ENCODE results near the gene ESYT2.

ESYT2 gene

GRCh38 chr7:158765020-158765419, 64.3 kb downstream of the ESYT2 start:
- no peak for DNase-seq (ENCODE audit: low read depth, low spot score)
- H3K9me3 ChIP-seq (ENCODE audit: insufficient read depth, low read length), result no peaks in the 10 kb centered on the region
- no peaks in the 10 kb centered on the region for H3K27me3 ChIP-seq (ENCODE audit: insufficient read depth, insufficient read length)
- H3K4me1 ChIP-seq (ENCODE audit: insufficient read depth, insufficient read length), result no peaks in the 10 kb centered on the region
- no peak overlapping the region for H3K4me3 ChIP-seq (ENCODE audit: insufficient read length, low read depth)
- TF ChIP-seq SUZ12 (IDR thresholded peaks at IDR 0.05; ENCODE audit: extremely low read depth, insufficient read depth, insufficient read length) (no peak), YY1 (IDR thresholded peaks at IDR 0.05; ENCODE audit: insufficient read depth, insufficient read length) (no peak), ZNF274 (IDR thresholded peaks at IDR 0.05; ENCODE audit: low read depth, low read length) (no peak)
- H3K9ac ChIP-seq (ENCODE audit: insufficient read length, low read depth), result no peak overlapping the region
- peaks cover 50% of the 10 kb centered on the region for H3K36me3 ChIP-seq (ENCODE audit: insufficient read depth, insufficient read length, low read length)

GRCh38 chr7:158763454-158764033, 65.8 kb downstream of the ESYT2 start:
- H3K27me3 ChIP-seq (ENCODE audit: insufficient read depth, insufficient read length), result no peaks in the 10 kb centered on the region

GRCh38 chr7:158761945-158762344, 67.4 kb downstream of the ESYT2 start:
- Histone ChIP-seq H3K9me3 (ENCODE audit: insufficient read depth, low read length) (no peaks in the 10 kb centered on the region), H3K4me3 (ENCODE audit: insufficient read length, low read depth) (no peak overlapping the region), H3K27me3 (ENCODE audit: insufficient read depth, insufficient read length) (no peaks in the 10 kb centered on the region), H3K36me3 (ENCODE audit: insufficient read depth, insufficient read length, low read length) (peaks cover 62% of the 10 kb centered on the region), H3K4me1 (ENCODE audit: insufficient read depth, insufficient read length) (no peaks in the 10 kb centered on the region), H3K9ac (ENCODE audit: insufficient read length, low read depth) (no peak overlapping the region)
- DNase-seq (ENCODE audit: low read depth, low spot score), result no peak
- no peak for TF ChIP-seq SUZ12 (IDR thresholded peaks at IDR 0.05; ENCODE audit: extremely low read depth, insufficient read depth, insufficient read length)
- TF ChIP-seq YY1 (IDR thresholded peaks at IDR 0.05; ENCODE audit: insufficient read depth, insufficient read length), result no peak
- TF ChIP-seq ZNF274 (IDR thresholded peaks at IDR 0.05; ENCODE audit: low read depth, low read length), result no peak

More at GRCh38 chr7:158763454-158764033, 65.8 kb downstream of the ESYT2 start:
- Histone ChIP-seq H3K4me3 (ENCODE audit: insufficient read length, low read depth) (no peak overlapping the region), H3K4me1 (ENCODE audit: insufficient read depth, insufficient read length) (no peaks in the 10 kb centered on the region), H3K9ac (ENCODE audit: insufficient read length, low read depth) (no peak overlapping the region), H3K36me3 (ENCODE audit: insufficient read depth, insufficient read length, low read length) (peaks cover 64% of the 10 kb centered on the region), H3K9me3 (ENCODE audit: insufficient read depth, low read length) (no peaks in the 10 kb centered on the region)
- TF ChIP-seq ZNF274 (IDR thresholded peaks at IDR 0.05; ENCODE audit: low read depth, low read length), result no peak
- no peak for TF ChIP-seq YY1 (IDR thresholded peaks at IDR 0.05; ENCODE audit: insufficient read depth, insufficient read length)
- no peak for TF ChIP-seq SUZ12 (IDR thresholded peaks at IDR 0.05; ENCODE audit: extremely low read depth, insufficient read depth, insufficient read length)
- no peak for DNase-seq (ENCODE audit: low read depth, low spot score)

- Histone ChIP-seq H3K9ac (ENCODE audit: insufficient read length, low read depth) (no peak overlapping the region), H3K36me3 (ENCODE audit: insufficient read depth, insufficient read length, low read length) (peaks cover 60% of the 10 kb centered on the region), H3K9me3 (ENCODE audit: insufficient read depth, low read length) (no peaks in the 10 kb centered on the region), H3K4me3 (ENCODE audit: insufficient read length, low read depth) (no peak overlapping the region), H3K4me1 (ENCODE audit: insufficient read depth, insufficient read length) (no peaks in the 10 kb centered on the region), H3K27me3 (ENCODE audit: insufficient read depth, insufficient read length) (no peaks in the 10 kb centered on the region)
- no peak for TF ChIP-seq ZNF274 (IDR thresholded peaks at IDR 0.05; ENCODE audit: low read depth, low read length)
- no peak for TF ChIP-seq SUZ12 (IDR thresholded peaks at IDR 0.05; ENCODE audit: extremely low read depth, insufficient read depth, insufficient read length)
- no peak for TF ChIP-seq YY1 (IDR thresholded peaks at IDR 0.05; ENCODE audit: insufficient read depth, insufficient read length)
- no peak for DNase-seq (ENCODE audit: low read depth, low spot score)
These were observed 68.4 kb downstream of the ESYT2 start for GRCh38 chr7:158760936-158761335.

GRCh38 chr7:158760445-158760764, 68.9 kb downstream of the ESYT2 start:
- Histone ChIP-seq H3K9ac (ENCODE audit: insufficient read length, low read depth) (no peak overlapping the region), H3K9me3 (ENCODE audit: insufficient read depth, low read length) (no peaks in the 10 kb centered on the region), H3K36me3 (ENCODE audit: insufficient read depth, insufficient read length, low read length) (peaks cover 60% of the 10 kb centered on the region), H3K27me3 (ENCODE audit: insufficient read depth, insufficient read length) (no peaks in the 10 kb centered on the region), H3K4me1 (ENCODE audit: insufficient read depth, insufficient read length) (no peaks in the 10 kb centered on the region), H3K4me3 (ENCODE audit: insufficient read length, low read depth) (no peak overlapping the region)
- TF ChIP-seq SUZ12 (IDR thresholded peaks at IDR 0.05; ENCODE audit: extremely low read depth, insufficient read depth, insufficient read length) (no peak), ZNF274 (IDR thresholded peaks at IDR 0.05; ENCODE audit: low read depth, low read length) (no peak), YY1 (IDR thresholded peaks at IDR 0.05; ENCODE audit: insufficient read depth, insufficient read length) (no peak)
- DNase-seq (ENCODE audit: low read depth, low spot score), result no peak

GRCh38 chr7:158759749-158760444, 69.4 kb downstream of the ESYT2 start:
- H3K36me3 ChIP-seq (ENCODE audit: insufficient read depth, insufficient read length, low read length), result peaks cover 58% of the 10 kb centered on the region
- H3K9me3 ChIP-seq (ENCODE audit: insufficient read depth, low read length), result no peaks in the 10 kb centered on the region
- DNase-seq (ENCODE audit: low read depth, low spot score), result no peak

GRCh38 chr7:158759245-158759614, 70.1 kb downstream of the ESYT2 start:
- no peak overlapping the region for H3K4me3 ChIP-seq (ENCODE audit: insufficient read length, low read depth)
- H3K4me1 ChIP-seq (ENCODE audit: insufficient read depth, insufficient read length), result no peaks in the 10 kb centered on the region
- H3K9ac ChIP-seq (ENCODE audit: insufficient read length, low read depth), result no peak overlapping the region
- TF ChIP-seq YY1 (IDR thresholded peaks at IDR 0.05; ENCODE audit: insufficient read depth, insufficient read length) (no peak), SUZ12 (IDR thresholded peaks at IDR 0.05; ENCODE audit: extremely low read depth, insufficient read depth, insufficient read length) (no peak), ZNF274 (IDR thresholded peaks at IDR 0.05; ENCODE audit: low read depth, low read length) (no peak)
- no peak for DNase-seq (ENCODE audit: low read depth, low spot score)
- H3K36me3 ChIP-seq (ENCODE audit: insufficient read depth, insufficient read length, low read length), result peaks cover 51% of the 10 kb centered on the region
- H3K27me3 ChIP-seq (ENCODE audit: insufficient read depth, insufficient read length), result no peaks in the 10 kb centered on the region
- no peaks in the 10 kb centered on the region for H3K9me3 ChIP-seq (ENCODE audit: insufficient read depth, low read length)

More at GRCh38 chr7:158759749-158760444, 69.4 kb downstream of the ESYT2 start:
- Histone ChIP-seq H3K27me3 (ENCODE audit: insufficient read depth, insufficient read length) (no peaks in the 10 kb centered on the region), H3K9ac (ENCODE audit: insufficient read length, low read depth) (no peak overlapping the region), H3K4me3 (ENCODE audit: insufficient read length, low read depth) (no peak overlapping the region), H3K4me1 (ENCODE audit: insufficient read depth, insufficient read length) (no peaks in the 10 kb centered on the region)
- TF ChIP-seq ZNF274 (IDR thresholded peaks at IDR 0.05; ENCODE audit: low read depth, low read length), result no peak
- no peak for TF ChIP-seq SUZ12 (IDR thresholded peaks at IDR 0.05; ENCODE audit: extremely low read depth, insufficient read depth, insufficient read length)
- TF ChIP-seq YY1 (IDR thresholded peaks at IDR 0.05; ENCODE audit: insufficient read depth, insufficient read length), result no peak
